ENCODE measurements around the gene TAAR1. TPM values are rescaled to one million over a fixed set of nuclear protein-coding genes. Genes with fewer than 3 reads are reported as not detected.
"Not testable (repeated sequence)": the region's sequence is repeated elsewhere in the genome, so short reads cannot be mapped to it uniquely, and the experiment has no call there.

TAAR1 gene
- polyA plus RNA-seq, 2 of the 4 experiments (the other 2 are of a cell fraction): not detected

DNA sequence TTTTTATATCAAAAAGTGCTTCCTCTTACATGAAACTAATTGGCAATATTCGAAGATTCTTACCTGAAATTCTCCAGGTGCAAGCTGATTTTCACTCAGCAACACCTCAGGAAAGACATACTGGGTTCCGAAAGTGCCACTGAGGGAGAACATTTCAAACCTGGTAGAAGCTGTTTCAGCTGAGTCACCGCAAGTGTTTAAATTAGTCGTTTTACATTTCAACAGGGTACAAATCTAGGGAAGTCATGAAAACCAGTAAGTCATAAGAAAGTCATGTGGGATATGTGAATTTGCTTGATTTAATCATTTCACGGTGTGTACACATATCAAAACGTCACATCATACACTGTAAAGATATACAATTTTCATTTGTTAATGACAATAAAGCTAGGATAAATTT, 25.3 kb upstream of the TAAR1 start:
- no peak overlapping the region for H3K4me2 ChIP-seq
- no peak for DNase-seq (ENCODE audit: low read depth in 1 of 2, low spot score in 1 of 2)
- FAIRE-seq: no peak
- no peaks in the 10 kb centered on the region for H3K9me3 ChIP-seq
- ATAC-seq: no peak
- 62% methylated on average over 6 of the region's 6 CpGs for WGBS (ENCODE audit: missing lambda C conversion rate)
- no peak overlapping the region for H3K27ac ChIP-seq
- ChIA-PET CTCF (interaction anchor here (1.1 kb wide), 1 partner anchor 14 kb away, joined by 4 read pairs; no protein-coding TSS in a partner anchor), POLR2A (no interaction called here)
- no peak overlapping the region for H3K4me3 ChIP-seq
- no peak for TF ChIP-seq POLR2AphosphoS2 (conservative IDR thresholded peaks at IDR 0.05; ENCODE audit: low read length)
- TF ChIP-seq, protein P1, sequence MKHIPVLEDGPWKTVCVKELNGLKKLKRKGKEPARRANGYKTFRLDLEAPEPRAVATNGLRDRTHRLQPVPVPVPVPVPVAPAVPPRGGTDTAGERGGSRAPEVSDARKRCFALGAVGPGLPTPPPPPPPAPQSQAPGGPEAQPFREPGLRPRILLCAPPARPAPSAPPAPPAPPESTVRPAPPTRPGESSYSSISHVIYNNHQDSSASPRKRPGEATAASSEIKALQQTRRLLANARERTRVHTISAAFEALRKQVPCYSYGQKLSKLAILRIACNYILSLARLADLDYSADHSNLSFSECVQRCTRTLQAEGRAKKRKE (CRISPR knock-in tag; IDR thresholded peaks at IDR 0.05; ENCODE audit: low read depth): no peak
- TF ChIP-seq, protein P2, sequence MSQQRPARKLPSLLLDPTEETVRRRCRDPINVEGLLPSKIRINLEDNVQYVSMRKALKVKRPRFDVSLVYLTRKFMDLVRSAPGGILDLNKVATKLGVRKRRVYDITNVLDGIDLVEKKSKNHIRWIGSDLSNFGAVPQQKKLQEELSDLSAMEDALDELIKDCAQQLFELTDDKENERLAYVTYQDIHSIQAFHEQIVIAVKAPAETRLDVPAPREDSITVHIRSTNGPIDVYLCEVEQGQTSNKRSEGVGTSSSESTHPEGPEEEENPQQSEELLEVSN (IDR thresholded peaks at IDR 0.05; ENCODE audit: borderline replicate concordance, low read depth): no peak
- TF ChIP-seq JUNB (IDR thresholded peaks at IDR 0.05): no peak
- TF ChIP-seq HEYL (CRISPR knock-in tag; IDR thresholded peaks at IDR 0.05): no peak
- no peaks in the 10 kb centered on the region for H3K4me1 ChIP-seq

DNA sequence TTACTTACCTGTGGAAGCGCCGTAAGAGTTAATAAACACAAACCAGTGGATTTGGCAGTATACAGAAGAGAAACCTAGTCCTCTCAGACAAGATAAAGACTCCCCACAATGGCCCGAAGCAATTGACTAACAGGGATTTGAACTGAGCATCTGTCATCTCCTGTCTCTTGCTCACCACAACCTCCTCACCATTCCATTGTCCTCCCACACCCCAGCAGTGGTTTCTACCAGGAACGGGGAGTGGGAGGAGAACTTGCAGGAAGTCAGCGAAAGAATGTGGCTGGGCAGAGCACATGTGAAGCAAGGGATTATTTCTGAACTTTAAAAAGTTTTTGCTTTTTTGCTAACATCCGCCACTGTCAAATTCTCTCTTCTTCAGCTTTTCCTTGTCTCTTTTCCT, 24.6 kb upstream of the TAAR1 start:
- DNase-seq (ENCODE audit: low read depth in 1 of 2, low spot score in 1 of 2) (no peak), ATAC-seq (no peak), FAIRE-seq (no peak)
- 85% methylated on average over 6 of the region's 6 CpGs for WGBS (ENCODE audit: missing lambda C conversion rate)
- H3K4me2 ChIP-seq: no peak overlapping the region
- TF ChIP-seq, protein P3, sequence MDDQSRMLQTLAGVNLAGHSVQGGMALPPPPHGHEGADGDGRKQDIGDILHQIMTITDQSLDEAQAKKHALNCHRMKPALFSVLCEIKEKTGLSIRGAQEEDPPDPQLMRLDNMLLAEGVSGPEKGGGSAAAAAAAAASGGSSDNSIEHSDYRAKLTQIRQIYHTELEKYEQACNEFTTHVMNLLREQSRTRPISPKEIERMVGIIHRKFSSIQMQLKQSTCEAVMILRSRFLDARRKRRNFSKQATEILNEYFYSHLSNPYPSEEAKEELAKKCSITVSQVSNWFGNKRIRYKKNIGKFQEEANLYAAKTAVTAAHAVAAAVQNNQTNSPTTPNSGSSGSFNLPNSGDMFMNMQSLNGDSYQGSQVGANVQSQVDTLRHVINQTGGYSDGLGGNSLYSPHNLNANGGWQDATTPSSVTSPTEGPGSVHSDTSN (IDR thresholded peaks at IDR 0.05): no peak
- TF ChIP-seq RAD21 (conservative IDR thresholded peaks at IDR 0.05 in 1 of 2, IDR thresholded peaks at IDR 0.05 in 1 of 2) (no peak), FOXS1 (CRISPR knock-in tag; IDR thresholded peaks at IDR 0.05) (no peak), ZSCAN20 (CRISPR knock-in tag; IDR thresholded peaks at IDR 0.05) (no peak), CBX2 (IDR thresholded peaks at IDR 0.05; ENCODE audit: borderline replicate concordance, low read depth) (no peak), MAZ (IDR thresholded peaks at IDR 0.05; ENCODE audit: borderline replicate concordance, low read depth, low read length) (no peak)
- TF ChIP-seq, protein P4, sequence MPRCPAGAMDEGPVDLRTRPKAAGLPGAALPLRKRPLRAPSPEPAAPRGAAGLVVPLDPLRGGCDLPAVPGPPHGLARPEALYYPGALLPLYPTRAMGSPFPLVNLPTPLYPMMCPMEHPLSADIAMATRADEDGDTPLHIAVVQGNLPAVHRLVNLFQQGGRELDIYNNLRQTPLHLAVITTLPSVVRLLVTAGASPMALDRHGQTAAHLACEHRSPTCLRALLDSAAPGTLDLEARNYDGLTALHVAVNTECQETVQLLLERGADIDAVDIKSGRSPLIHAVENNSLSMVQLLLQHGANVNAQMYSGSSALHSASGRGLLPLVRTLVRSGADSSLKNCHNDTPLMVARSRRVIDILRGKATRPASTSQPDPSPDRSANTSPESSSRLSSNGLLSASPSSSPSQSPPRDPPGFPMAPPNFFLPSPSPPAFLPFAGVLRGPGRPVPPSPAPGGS (IDR thresholded peaks at IDR 0.05): no peak
- H3K4me1 ChIP-seq: no peaks in the 10 kb centered on the region
- CTCF ChIA-PET: interaction anchor here (1.0 to 1.1 kb wide), 2 partner anchors 13 to 31 kb away, joined by 3 to 4 read pairs; no protein-coding TSS in a partner anchor
- no peaks in the 10 kb centered on the region for H3K9me3 ChIP-seq
- H3K27ac ChIP-seq: no peak overlapping the region
- H3K4me3 ChIP-seq: no peak overlapping the region
- POLR2A ChIA-PET: no interaction called here

DNA sequence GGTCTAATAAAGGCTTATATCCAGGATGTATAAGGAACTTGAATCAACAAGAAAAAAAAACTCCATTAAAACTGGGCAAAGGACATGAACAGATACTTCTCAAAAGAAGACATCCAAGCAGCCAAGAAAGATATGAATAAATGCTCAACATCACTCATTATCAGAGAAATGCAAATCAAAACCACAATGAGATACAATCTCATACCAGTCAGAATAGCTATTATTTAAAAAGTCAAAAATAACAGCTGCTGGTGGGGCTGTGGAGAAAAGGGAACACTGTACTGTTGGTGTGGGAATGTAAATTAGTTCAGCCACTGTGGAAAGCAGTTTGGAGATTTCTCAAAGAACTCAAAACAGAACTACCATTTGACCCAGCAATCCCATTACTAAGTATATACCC, 20.1 kb upstream of the TAAR1 start:
- H3K4me1 ChIP-seq; POLR2A ChIA-PET; H3K9me3 ChIP-seq; H3K4me3 ChIP-seq; H3K27ac ChIP-seq; H3K4me2 ChIP-seq; DNase-seq (ENCODE audit: low read depth in 1 of 2, low spot score in 1 of 2); CTCF ChIA-PET; ATAC-seq; FAIRE-seq: not testable (repeated sequence)

DNA sequence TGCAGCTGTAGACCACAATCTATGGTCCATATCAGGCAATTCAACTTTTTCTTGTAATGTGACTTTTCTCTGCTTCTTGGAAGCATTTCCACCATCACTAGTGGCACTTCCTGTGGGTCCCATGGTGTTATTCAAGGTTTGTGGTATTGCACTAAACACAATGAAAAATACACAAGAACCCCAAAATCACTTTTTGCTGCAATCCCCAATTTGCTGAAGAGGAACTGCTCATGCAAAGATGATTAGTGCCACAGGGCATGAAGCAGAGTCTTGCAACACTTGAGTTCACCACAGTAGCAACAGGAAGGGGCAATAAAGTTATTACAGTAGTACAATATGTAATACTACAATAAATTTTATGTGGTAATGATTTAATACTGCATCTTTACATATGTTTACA, 16.8 kb upstream of the TAAR1 start:
- FAIRE-seq (no peak), DNase-seq (ENCODE audit: low read depth in 1 of 2, low spot score in 1 of 2) (no peak), ATAC-seq (no peak)
- H3K4me3 ChIP-seq: no peak overlapping the region
- H3K27ac ChIP-seq: no peak overlapping the region
- H3K9me3 ChIP-seq: no peaks in the 10 kb centered on the region
- H3K4me1 ChIP-seq: no peaks in the 10 kb centered on the region
- POLR2A ChIA-PET: no interaction called here
- CTCF ChIA-PET: interaction anchor here (1.0 to 1.1 kb wide), 2 partner anchors 39 to 145 kb away, joined by 3 read pairs; no protein-coding TSS in a partner anchor
- H3K4me2 ChIP-seq: no peak overlapping the region
- TF ChIP-seq CBX2 (IDR thresholded peaks at IDR 0.05; ENCODE audit: borderline replicate concordance, low read depth): no peak
- TF ChIP-seq, protein P5, sequence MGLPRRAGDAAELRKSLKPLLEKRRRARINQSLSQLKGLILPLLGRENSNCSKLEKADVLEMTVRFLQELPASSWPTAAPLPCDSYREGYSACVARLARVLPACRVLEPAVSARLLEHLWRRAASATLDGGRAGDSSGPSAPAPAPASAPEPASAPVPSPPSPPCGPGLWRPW (IDR thresholded peaks at IDR 0.05): no peak
- TF ChIP-seq EP300 (IDR thresholded peaks at IDR 0.05): no peak
- no peak for TF ChIP-seq CHD4 (IDR thresholded peaks at IDR 0.05; ENCODE audit: borderline replicate concordance)
- TF ChIP-seq, protein P6, sequence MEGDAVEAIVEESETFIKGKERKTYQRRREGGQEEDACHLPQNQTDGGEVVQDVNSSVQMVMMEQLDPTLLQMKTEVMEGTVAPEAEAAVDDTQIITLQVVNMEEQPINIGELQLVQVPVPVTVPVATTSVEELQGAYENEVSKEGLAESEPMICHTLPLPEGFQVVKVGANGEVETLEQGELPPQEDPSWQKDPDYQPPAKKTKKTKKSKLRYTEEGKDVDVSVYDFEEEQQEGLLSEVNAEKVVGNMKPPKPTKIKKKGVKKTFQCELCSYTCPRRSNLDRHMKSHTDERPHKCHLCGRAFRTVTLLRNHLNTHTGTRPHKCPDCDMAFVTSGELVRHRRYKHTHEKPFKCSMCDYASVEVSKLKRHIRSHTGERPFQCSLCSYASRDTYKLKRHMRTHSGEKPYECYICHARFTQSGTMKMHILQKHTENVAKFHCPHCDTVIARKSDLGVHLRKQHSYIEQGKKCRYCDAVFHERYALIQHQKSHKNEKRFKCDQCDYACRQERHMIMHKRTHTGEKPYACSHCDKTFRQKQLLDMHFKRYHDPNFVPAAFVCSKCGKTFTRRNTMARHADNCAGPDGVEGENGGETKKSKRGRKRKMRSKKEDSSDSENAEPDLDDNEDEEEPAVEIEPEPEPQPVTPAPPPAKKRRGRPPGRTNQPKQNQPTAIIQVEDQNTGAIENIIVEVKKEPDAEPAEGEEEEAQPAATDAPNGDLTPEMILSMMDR (IDR thresholded peaks at IDR 0.05): no peak
- TF ChIP-seq POLR2AphosphoS2 (conservative IDR thresholded peaks at IDR 0.05; ENCODE audit: low read length): no peak
- no peak for TF ChIP-seq FOSB (CRISPR knock-in tag; IDR thresholded peaks at IDR 0.05)
- TF ChIP-seq ZC3H11A (IDR thresholded peaks at IDR 0.05): no peak
- TF ChIP-seq NFE2L2 (conservative IDR thresholded peaks at IDR 0.05; ENCODE audit: low read length): no peak
- no peak for TF ChIP-seq KDM5A (IDR thresholded peaks at IDR 0.05)
- TF ChIP-seq SREBF2 (IDR thresholded peaks at IDR 0.05): no peak
- TF ChIP-seq HOXB13 (CRISPR knock-in tag; IDR thresholded peaks at IDR 0.05; ENCODE audit: low read depth): no peak
- TF ChIP-seq NPAS2 (CRISPR knock-in tag; IDR thresholded peaks at IDR 0.05; ENCODE audit: borderline replicate concordance): no peak
- TF ChIP-seq PHF8 (IDR thresholded peaks at IDR 0.05; ENCODE audit: borderline replicate concordance, low read depth): no peak
- no peak for TF ChIP-seq RCOR1 (IDR thresholded peaks at IDR 0.05; ENCODE audit: low read depth, low read length)
- no peak for TF ChIP-seq RAD21 (conservative IDR thresholded peaks at IDR 0.05 in 1 of 2, IDR thresholded peaks at IDR 0.05 in 1 of 2)
- no peak for TF ChIP-seq ESRRA (IDR thresholded peaks at IDR 0.05; ENCODE audit: borderline replicate concordance, low read length)
